HEK293T (cell line): ENCODE results near the gene FGGY.

Experiments used
- BHLHE40 ChIP-seq: fragments of 450-650 bp; IDR thresholded peaks from 2 replicates; pipeline ENCODE4 v1.6.1; 2016; ENCODE audit warnings: mild to moderate bottlenecking, moderate library complexity, borderline replicate concordance
- FOXK2 ChIP-seq: fragments of 450-650 bp; IDR thresholded peaks from 2 replicates; pipeline ENCODE4 v1.6.1; 2016; ENCODE audit warnings: mild to moderate bottlenecking
- FOXM1 ChIP-seq: fragments of 450-650 bp; IDR thresholded peaks from 2 replicates; pipeline ENCODE4 v1.6.1; 2017; ENCODE audit warnings: mild to moderate bottlenecking, borderline replicate concordance
- HDGF ChIP-seq: fragments of 450-650 bp; IDR thresholded peaks from 2 replicates; pipeline ENCODE4 v1.6.1; 2017; ENCODE audit warnings: antibody characterized with exemption, borderline replicate concordance
- L3MBTL2 ChIP-seq: fragments of 450-650 bp; conservative IDR thresholded peaks from 2 replicates; pipeline ENCODE4 v1.6.1; 2016; ENCODE audit warnings: mild to moderate bottlenecking
- SP1 ChIP-seq: fragments of 450-650 bp; IDR thresholded peaks from 2 replicates; pipeline ENCODE4 v1.6.1; 2017
- SUZ12 ChIP-seq: fragments of 450-650 bp; IDR thresholded peaks from 2 replicates; pipeline ENCODE4 v1.6.1; 2016; ENCODE audit warnings: mild to moderate bottlenecking
- TARDBP ChIP-seq: fragments of 450-650 bp; IDR thresholded peaks from 2 replicates; pipeline ENCODE4 v1.6.1; 2016
- ZNF384 ChIP-seq: fragments of 450-650 bp; IDR thresholded peaks from 2 replicates; pipeline ENCODE4 v1.6.1; 2016

- TF ChIP-seq TARDBP (no peak), FOXK2 (no peak), SP1 (no peak), SUZ12 (no peak), L3MBTL2 (no peak), ZNF384 (no peak), HDGF (no peak), FOXM1 (no peak), BHLHE40 (no peak)
Measured at GRCh38 chr1:59596432-59596831, 299.5 kb downstream of the FGGY start.
